ENCODE results near the gene LMOD1.
"Not testable (repeated sequence)": the region's sequence is repeated elsewhere in the genome, so short reads cannot be mapped to it uniquely, and the experiment has no call there.

The LMOD1 gene

GRCh38 chr1:201947697-201948008, 1.3 kb upstream of the LMOD1 start:
- TF ChIP-seq CTCF (IDR thresholded peaks at IDR 0.05; ENCODE audit: low read length, missing control alignments), result no peak
- no peak for DNase-seq (ENCODE audit: low read depth)
- H3K4me3 ChIP-seq (replicated peaks; ENCODE audit: low read depth, low read length), result no peak overlapping the region

- DNase-seq (ENCODE audit: low read depth), result no peak
- peak overlapping the region; percentile 41 for H3K4me3 ChIP-seq (replicated peaks; ENCODE audit: low read depth, low read length)
- TF ChIP-seq CTCF (IDR thresholded peaks at IDR 0.05; ENCODE audit: low read length, missing control alignments), result no peak
Measured at GRCh38 chr1:201945863-201946223, 505 bp downstream of the LMOD1 start.

GRCh38 chr1:201945157-201945556, 1.2 kb downstream of the LMOD1 start:
- DNase-seq (ENCODE audit: low read depth), result no peak
- peak; percentile 34 for TF ChIP-seq CTCF (IDR thresholded peaks at IDR 0.05; ENCODE audit: low read length, missing control alignments)
- H3K4me3 ChIP-seq (replicated peaks; ENCODE audit: low read depth, low read length), result peak overlapping the region; percentile 23

- H3K4me3 ChIP-seq (replicated peaks; ENCODE audit: low read depth, low read length), result no peak overlapping the region
- TF ChIP-seq CTCF (IDR thresholded peaks at IDR 0.05; ENCODE audit: low read length, missing control alignments), result no peak
- DNase-seq (ENCODE audit: low read depth), result no peak
Measured at GRCh38 chr1:201944639-201945038, 1.7 kb downstream of the LMOD1 start.

GRCh38 chr1:201944002-201944401, 2.3 kb downstream of the LMOD1 start:
- H3K4me3 ChIP-seq (replicated peaks; ENCODE audit: low read depth, low read length), result no peak overlapping the region
- no peak for TF ChIP-seq CTCF (IDR thresholded peaks at IDR 0.05; ENCODE audit: low read length, missing control alignments)
- no peak for DNase-seq (ENCODE audit: low read depth)

- TF ChIP-seq CTCF (IDR thresholded peaks at IDR 0.05; ENCODE audit: low read length, missing control alignments), result no peak
- no peak overlapping the region for H3K4me3 ChIP-seq (replicated peaks; ENCODE audit: low read depth, low read length)
- no peak for DNase-seq (ENCODE audit: low read depth)
Measured at GRCh38 chr1:201942129-201942495, 4.2 kb downstream of the LMOD1 start.

- no peak for TF ChIP-seq CTCF (IDR thresholded peaks at IDR 0.05; ENCODE audit: low read length, missing control alignments)
- no peak for DNase-seq (ENCODE audit: low read depth)
- H3K4me3 ChIP-seq (replicated peaks; ENCODE audit: low read depth, low read length), result no peak overlapping the region
Measured at GRCh38 chr1:201941420-201942128, 4.8 kb downstream of the LMOD1 start.

- H3K4me3 ChIP-seq (replicated peaks; ENCODE audit: low read depth, low read length), result not testable (repeated sequence)
Measured at GRCh38 chr1:201940316-201940715, 6.0 kb downstream of the LMOD1 start.

More at GRCh38 chr1:201940316-201940715, 6.0 kb downstream of the LMOD1 start:
- DNase-seq (ENCODE audit: low read depth), result not testable (repeated sequence)
